HG02763 (cell line): ENCODE data around the gene PCDHGA10.
"Not testable (repeated sequence)": the region's sequence is repeated elsewhere in the genome, so short reads cannot be mapped to it uniquely, and the experiment has no call there.

Experiments used
- ATAC-seq: cut with Tn5 transposase; IDR thresholded peaks from one replicate; pipeline ENCODE4 v1.9.1; 2021; ENCODE audit warnings: mild to moderate bottlenecking, moderate library complexity; ENCODE audit not compliant: unreplicated experiment

Gene PCDHGA10

GRCh38 chr5:141420855-141421488 is 8.2 kb downstream of the PCDHGA10 start, which contains the start of gene PCDHGA11:
TSS of gene PCDHGA11 (plus strand) at chr5:141421051. CDS start at chr5:141421228, 177 bp downstream.
- ATAC-seq: no peak

GRCh38 chr5:141421489-141421855 is 8.7 kb downstream of the PCDHGA10 start:
- no peak for ATAC-seq

GRCh38 chr5:141422742-141423291 is 10.0 kb downstream of the PCDHGA10 start:
- no peak for ATAC-seq

GRCh38 chr5:141427783-141428426 is 15.1 kb downstream of the PCDHGA10 start:
- ATAC-seq: no peak

GRCh38 chr5:141430332-141431113 is 17.7 kb downstream of the PCDHGA10 start, which contains the start of gene PCDHGA12:
TSS of gene PCDHGA12 (plus strand) at chr5:141430507. CDS start at chr5:141430760, 253 bp downstream.
- ATAC-seq: peak; percentile 89

GRCh38 chr5:141431286-141431685 is 18.5 kb downstream of the PCDHGA10 start:
- ATAC-seq: peak; percentile 40

- not testable (repeated sequence) for ATAC-seq
These were observed 19.5 kb downstream of the PCDHGA10 start for GRCh38 chr5:141432308-141432707.

GRCh38 chr5:141432726-141433125 is 19.9 kb downstream of the PCDHGA10 start:
- ATAC-seq: not testable (repeated sequence)

- ATAC-seq: no peak
These were observed 21.2 kb downstream of the PCDHGA10 start for GRCh38 chr5:141434006-141434405.

- no peak for ATAC-seq
These were observed 24.4 kb downstream of the PCDHGA10 start for GRCh38 chr5:141437221-141437620.

- no peak for ATAC-seq
These were observed 26.8 kb downstream of the PCDHGA10 start for GRCh38 chr5:141439411-141440141.

- no peak for ATAC-seq
These were observed 27.6 kb downstream of the PCDHGA10 start for GRCh38 chr5:141440341-141440740.

GRCh38 chr5:141441571-141442170 is 28.9 kb downstream of the PCDHGA10 start:
- no peak for ATAC-seq

- ATAC-seq: no peak
These were observed 52.6 kb downstream of the PCDHGA10 start for GRCh38 chr5:141465351-141465750.
